ENCODE data around the gene AVEN.

DNA sequence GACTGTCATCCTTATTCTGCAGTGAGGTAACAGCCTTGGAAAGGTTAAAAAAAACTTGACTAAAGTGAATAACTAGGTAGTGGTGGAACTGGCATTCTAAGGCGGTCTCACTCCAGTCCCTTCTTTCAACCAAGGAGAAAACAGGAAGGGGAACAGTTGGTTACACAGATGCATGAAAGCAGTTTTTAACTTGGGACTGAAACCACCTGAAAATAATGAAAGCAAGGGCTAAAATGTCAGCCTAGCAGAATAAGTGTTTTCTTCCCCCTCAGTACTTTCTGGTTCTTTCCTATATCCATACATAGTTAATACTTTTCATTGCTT is 748 bp upstream of the AVEN start:
- TF ChIP-seq, protein P1, sequence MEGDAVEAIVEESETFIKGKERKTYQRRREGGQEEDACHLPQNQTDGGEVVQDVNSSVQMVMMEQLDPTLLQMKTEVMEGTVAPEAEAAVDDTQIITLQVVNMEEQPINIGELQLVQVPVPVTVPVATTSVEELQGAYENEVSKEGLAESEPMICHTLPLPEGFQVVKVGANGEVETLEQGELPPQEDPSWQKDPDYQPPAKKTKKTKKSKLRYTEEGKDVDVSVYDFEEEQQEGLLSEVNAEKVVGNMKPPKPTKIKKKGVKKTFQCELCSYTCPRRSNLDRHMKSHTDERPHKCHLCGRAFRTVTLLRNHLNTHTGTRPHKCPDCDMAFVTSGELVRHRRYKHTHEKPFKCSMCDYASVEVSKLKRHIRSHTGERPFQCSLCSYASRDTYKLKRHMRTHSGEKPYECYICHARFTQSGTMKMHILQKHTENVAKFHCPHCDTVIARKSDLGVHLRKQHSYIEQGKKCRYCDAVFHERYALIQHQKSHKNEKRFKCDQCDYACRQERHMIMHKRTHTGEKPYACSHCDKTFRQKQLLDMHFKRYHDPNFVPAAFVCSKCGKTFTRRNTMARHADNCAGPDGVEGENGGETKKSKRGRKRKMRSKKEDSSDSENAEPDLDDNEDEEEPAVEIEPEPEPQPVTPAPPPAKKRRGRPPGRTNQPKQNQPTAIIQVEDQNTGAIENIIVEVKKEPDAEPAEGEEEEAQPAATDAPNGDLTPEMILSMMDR (IDR thresholded peaks at IDR 0.05), result no peak
- no peak for TF ChIP-seq POLR2A (IDR thresholded peaks at IDR 0.05)
